Astrocyte (in vitro differentiated cells and primary cell): ENCODE results near the gene CDNF. TPM values are rescaled to one million over a fixed set of nuclear protein-coding genes. Genes with fewer than 3 reads are reported as not detected.

Experiments used
- DNase-seq: peaks from one replicate; pipeline ENCODE4 v3.0.0-alpha.2; 2010; ENCODE audit warnings: low read depth
- FAIRE-seq: peaks from 2 replicates; lab custom pipeline; 2011; peaks lifted over from hg19 to GRCh38; lab: Jason Lieb, UNC
- H2AFZ ChIP-seq: 2 replicates; pipeline ENCODE4 v1.6.0; 2012; ENCODE audit warnings: low read depth, low read length, inconsistent platforms
- H3K27ac ChIP-seq: 2 replicates; pipeline ENCODE4 v1.5.1; 2011; ENCODE audit warnings: low read depth, low read length, inconsistent platforms
- H3K27me3 ChIP-seq: 2 replicates; pipeline ENCODE4 v1.6.0; 2011; ENCODE audit warnings: low read length, inconsistent platforms; ENCODE audit not compliant: insufficient read depth
- H3K36me3 ChIP-seq: 2 replicates; pipeline ENCODE4 v1.5.1; 2011; ENCODE audit warnings: low read length, inconsistent platforms; ENCODE audit not compliant: insufficient read depth
- H3K4me1 ChIP-seq: 2 replicates; pipeline ENCODE4 v1.5.1; 2011; ENCODE audit warnings: low read length, inconsistent platforms; ENCODE audit not compliant: insufficient read depth
- H3K4me2 ChIP-seq: 2 replicates; pipeline ENCODE4 v1.6.0; 2012; ENCODE audit warnings: low read length, inconsistent platforms
- H3K4me3 ChIP-seq: 2 replicates; pipeline ENCODE4 v1.5.1; 2011; ENCODE audit warnings: low read depth, mild to moderate bottlenecking, low read length, inconsistent platforms; ENCODE audit not compliant: insufficient read depth
- H3K79me2 ChIP-seq: 2 replicates; pipeline ENCODE4 v1.6.0; 2012; ENCODE audit warnings: mild to moderate bottlenecking, low read length, inconsistent platforms; ENCODE audit not compliant: insufficient read depth
- H3K9ac ChIP-seq: 2 replicates; pipeline ENCODE4 v1.6.0; 2012; ENCODE audit warnings: mild to moderate bottlenecking, low read length, inconsistent platforms
- H3K9me3 ChIP-seq: 2 replicates; pipeline ENCODE4 v1.5.1; 2012; ENCODE audit warnings: low read depth, mild to moderate bottlenecking, low read length, inconsistent platforms; ENCODE audit not compliant: insufficient read depth
- H4K20me1 ChIP-seq: 2 replicates; pipeline ENCODE4 v1.6.0; 2012; ENCODE audit warnings: low read length, inconsistent platforms; ENCODE audit not compliant: insufficient read depth
- H3K27ac Mint-ChIP-seq: one replicate; pipeline ENCODE4 v1.8.0; 2021; ENCODE audit warnings: mild to moderate bottlenecking, mixed read lengths; ENCODE audit not compliant: unreplicated experiment
- H3K27me3 Mint-ChIP-seq: one replicate; pipeline ENCODE4 v1.8.0; 2021; ENCODE audit warnings: low read depth, mixed read lengths; ENCODE audit not compliant: unreplicated experiment
- H3K36me3 Mint-ChIP-seq: one replicate; pipeline ENCODE4 v1.8.0; 2021; ENCODE audit warnings: low read depth, mixed read lengths; ENCODE audit not compliant: unreplicated experiment
- H3K4me1 Mint-ChIP-seq: one replicate; pipeline ENCODE4 v1.8.0; 2021; ENCODE audit warnings: low read depth, mixed read lengths; ENCODE audit not compliant: unreplicated experiment
- H3K4me3 Mint-ChIP-seq: one replicate; pipeline ENCODE4 v1.8.0; 2021; ENCODE audit warnings: mild to moderate bottlenecking, moderate library complexity, mixed read lengths; ENCODE audit not compliant: unreplicated experiment
- H3K9me3 Mint-ChIP-seq: one replicate; pipeline ENCODE4 v1.8.0; 2021; ENCODE audit warnings: mild to moderate bottlenecking, mixed read lengths; ENCODE audit not compliant: unreplicated experiment
- EZH2 ChIP-seq: IDR thresholded peaks from 2 replicates; pipeline ENCODE4 v1.6.1; 2012; ENCODE audit warnings: mild to moderate bottlenecking, low read length, inconsistent platforms; ENCODE audit not compliant: insufficient read depth
- total RNA-seq: library from RNA; stranded (reverse); gene quantifications from 2 replicates; pipeline ENCODE4 v1.2.1, GENCODE V29; 2021
- TF ChIP-seq, protein P1 (sequence below): IDR thresholded peaks from 2 replicates; pipeline ENCODE4 v1.5.1; 2011; ENCODE audit warnings: low read depth, mild to moderate bottlenecking, inconsistent platforms, low read length, moderate library complexity; ENCODE audit not compliant: insufficient read depth

CDNF gene
- total RNA-seq, 1 donor from 2014 or later: 1.4 TPM

- H3K27ac Mint-ChIP-seq: no peak overlapping the region
- Histone ChIP-seq H2AFZ (no peak overlapping the region), H3K79me2 (no peaks in the 10 kb centered on the region), H3K27me3 (peaks cover 8% of the 10 kb centered on the region), H3K36me3 (no peaks in the 10 kb centered on the region), H3K4me2 (no peak overlapping the region), H3K9ac (no peak overlapping the region), H3K4me1 (no peaks in the 10 kb centered on the region), H3K9me3 (no peaks in the 10 kb centered on the region), H3K4me3 (no peak overlapping the region), H3K27ac (no peak overlapping the region), H4K20me1 (no peaks in the 10 kb centered on the region)
- H3K4me1 Mint-ChIP-seq: no peaks in the 10 kb centered on the region
- no peaks in the 10 kb centered on the region for H3K36me3 Mint-ChIP-seq
- peaks cover 20% of the 10 kb centered on the region for H3K27me3 Mint-ChIP-seq
- H3K4me3 Mint-ChIP-seq: no peak overlapping the region
- no peak for FAIRE-seq
- DNase-seq: no peak
- TF ChIP-seq EZH2: no peak
- TF ChIP-seq, protein P1, sequence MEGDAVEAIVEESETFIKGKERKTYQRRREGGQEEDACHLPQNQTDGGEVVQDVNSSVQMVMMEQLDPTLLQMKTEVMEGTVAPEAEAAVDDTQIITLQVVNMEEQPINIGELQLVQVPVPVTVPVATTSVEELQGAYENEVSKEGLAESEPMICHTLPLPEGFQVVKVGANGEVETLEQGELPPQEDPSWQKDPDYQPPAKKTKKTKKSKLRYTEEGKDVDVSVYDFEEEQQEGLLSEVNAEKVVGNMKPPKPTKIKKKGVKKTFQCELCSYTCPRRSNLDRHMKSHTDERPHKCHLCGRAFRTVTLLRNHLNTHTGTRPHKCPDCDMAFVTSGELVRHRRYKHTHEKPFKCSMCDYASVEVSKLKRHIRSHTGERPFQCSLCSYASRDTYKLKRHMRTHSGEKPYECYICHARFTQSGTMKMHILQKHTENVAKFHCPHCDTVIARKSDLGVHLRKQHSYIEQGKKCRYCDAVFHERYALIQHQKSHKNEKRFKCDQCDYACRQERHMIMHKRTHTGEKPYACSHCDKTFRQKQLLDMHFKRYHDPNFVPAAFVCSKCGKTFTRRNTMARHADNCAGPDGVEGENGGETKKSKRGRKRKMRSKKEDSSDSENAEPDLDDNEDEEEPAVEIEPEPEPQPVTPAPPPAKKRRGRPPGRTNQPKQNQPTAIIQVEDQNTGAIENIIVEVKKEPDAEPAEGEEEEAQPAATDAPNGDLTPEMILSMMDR: no peak
- no peaks in the 10 kb centered on the region for H3K9me3 Mint-ChIP-seq
Observed at GRCh38 chr10:14800397-14800796, 37.4 kb downstream of the CDNF start.

- H3K4me3 ChIP-seq: no peak overlapping the region
- H3K4me1 ChIP-seq: no peaks in the 10 kb centered on the region
- H2AFZ ChIP-seq: no peak overlapping the region
- no peaks in the 10 kb centered on the region for H3K36me3 ChIP-seq
- H3K4me2 ChIP-seq: no peak overlapping the region
- H4K20me1 ChIP-seq: no peaks in the 10 kb centered on the region
- no peak overlapping the region for H3K9ac ChIP-seq
- no peaks in the 10 kb centered on the region for H3K79me2 ChIP-seq
- H3K27ac ChIP-seq: no peak overlapping the region
- H3K9me3 Mint-ChIP-seq: no peaks in the 10 kb centered on the region
- H3K4me3 Mint-ChIP-seq: no peak overlapping the region
- DNase-seq (no peak), FAIRE-seq (no peak)
- H3K27ac Mint-ChIP-seq: no peak overlapping the region
- H3K9me3 ChIP-seq: no peaks in the 10 kb centered on the region
- peaks cover 20% of the 10 kb centered on the region for H3K27me3 Mint-ChIP-seq
- no peaks in the 10 kb centered on the region for H3K36me3 Mint-ChIP-seq
- H3K4me1 Mint-ChIP-seq: no peaks in the 10 kb centered on the region
- no peak for TF ChIP-seq EZH2
- TF ChIP-seq, protein P1: no peak
- peaks cover 8% of the 10 kb centered on the region for H3K27me3 ChIP-seq
Observed at GRCh38 chr10:14798636-14799035, 39.2 kb downstream of the CDNF start.

GRCh38 chr10:14787938-14788337 is 49.9 kb downstream of the CDNF start:
- H2AFZ ChIP-seq: no peak overlapping the region
- peaks cover 3% of the 10 kb centered on the region for H3K4me1 Mint-ChIP-seq
- no peak overlapping the region for H3K4me3 ChIP-seq
- TF ChIP-seq, protein P1: no peak
- no peak for TF ChIP-seq EZH2
- H3K36me3 ChIP-seq: no peaks in the 10 kb centered on the region
- no peak overlapping the region for H3K27ac ChIP-seq
- H3K27me3 Mint-ChIP-seq: no peaks in the 10 kb centered on the region
- H4K20me1 ChIP-seq: no peaks in the 10 kb centered on the region
- peaks cover 2% of the 10 kb centered on the region for H3K36me3 Mint-ChIP-seq
- H3K4me2 ChIP-seq: no peak overlapping the region
- no peaks in the 10 kb centered on the region for H3K4me1 ChIP-seq
- peaks cover 4% of the 10 kb centered on the region for H3K9me3 ChIP-seq
- no peak overlapping the region for H3K27ac Mint-ChIP-seq
- DNase-seq: no peak
- no peak overlapping the region for H3K9ac ChIP-seq
- H3K79me2 ChIP-seq: no peaks in the 10 kb centered on the region
- peaks cover 4% of the 10 kb centered on the region for H3K9me3 Mint-ChIP-seq
- H3K27me3 ChIP-seq: no peaks in the 10 kb centered on the region
- FAIRE-seq: no peak
- H3K4me3 Mint-ChIP-seq: no peak overlapping the region
